NCI-H2196 treated with DMSO at 0.1 percent for 48 hours (cell line): ENCODE measurements around the gene FYN.
"Not testable (repeated sequence)": the region's sequence is repeated elsewhere in the genome, so short reads cannot be mapped to it uniquely, and the experiment has no call there.

Experiments
- DNase-seq: peaks from one replicate; lab custom pipeline; 2025; ENCODE audit not compliant: unreplicated experiment; lab: John Stamatoyannopoulos, UW

FYN gene

GRCh38 chr6:111873178-111874024 is at the start of gene FYN:
Gene FYN, minus strand, starts transcription at chr6:111873452. Its CDS starts 153,401 bp downstream, at chr6:111720051.
- DNase-seq: peak; percentile 95

- DNase-seq: peak; percentile 47
These were observed 49.4 kb upstream of the FYN start for GRCh38 chr6:111922454-111923297.

GRCh38 chr6:111921103-111921502 is 47.9 kb upstream of the FYN start:
- no peak for DNase-seq

- DNase-seq: no peak
These were observed 47.3 kb upstream of the FYN start for GRCh38 chr6:111920578-111920977.

- no peak for DNase-seq
These were observed 45.6 kb upstream of the FYN start for GRCh38 chr6:111918825-111919224.

- no peak for DNase-seq
These were observed 43.5 kb upstream of the FYN start for GRCh38 chr6:111916747-111917146.

GRCh38 chr6:111914617-111915016 is 41.4 kb upstream of the FYN start:
- no peak for DNase-seq

GRCh38 chr6:111912904-111913303 is 39.7 kb upstream of the FYN start:
- no peak for DNase-seq

GRCh38 chr6:111911428-111911827 is 38.2 kb upstream of the FYN start:
- DNase-seq: no peak

- no peak for DNase-seq
These were observed 36.0 kb upstream of the FYN start for GRCh38 chr6:111909238-111909637.

- not testable (repeated sequence) for DNase-seq
These were observed 35.1 kb upstream of the FYN start for GRCh38 chr6:111908365-111908764.

- no peak for DNase-seq
These were observed 27.5 kb upstream of the FYN start for GRCh38 chr6:111900735-111901134.

- no peak for DNase-seq
These were observed 26.3 kb upstream of the FYN start for GRCh38 chr6:111899531-111899930.

GRCh38 chr6:111898452-111898851 is 25.2 kb upstream of the FYN start:
- DNase-seq: no peak

GRCh38 chr6:111894951-111895350 is 21.7 kb upstream of the FYN start:
- DNase-seq: no peak

GRCh38 chr6:111894272-111894671 is 21.0 kb upstream of the FYN start:
- DNase-seq: no peak

- DNase-seq: no peak
These were observed 19.2 kb upstream of the FYN start for GRCh38 chr6:111892431-111892830.

- no peak for DNase-seq
These were observed 17.7 kb upstream of the FYN start for GRCh38 chr6:111890988-111891387.

GRCh38 chr6:111888928-111889695 is 15.9 kb upstream of the FYN start:
- peak; percentile 31 for DNase-seq

- not testable (repeated sequence) for DNase-seq
These were observed 13.5 kb upstream of the FYN start for GRCh38 chr6:111886793-111887192.

- DNase-seq: no peak
These were observed 12.2 kb upstream of the FYN start for GRCh38 chr6:111885373-111886027.
